ENCODE results near the gene PBX3. TPM values are rescaled to one million over a fixed set of nuclear protein-coding genes. Genes with fewer than 3 reads are reported as not detected.

The PBX3 gene
- total RNA-seq, 1 donor from 2014 or later = 37.7 TPM

DNA sequence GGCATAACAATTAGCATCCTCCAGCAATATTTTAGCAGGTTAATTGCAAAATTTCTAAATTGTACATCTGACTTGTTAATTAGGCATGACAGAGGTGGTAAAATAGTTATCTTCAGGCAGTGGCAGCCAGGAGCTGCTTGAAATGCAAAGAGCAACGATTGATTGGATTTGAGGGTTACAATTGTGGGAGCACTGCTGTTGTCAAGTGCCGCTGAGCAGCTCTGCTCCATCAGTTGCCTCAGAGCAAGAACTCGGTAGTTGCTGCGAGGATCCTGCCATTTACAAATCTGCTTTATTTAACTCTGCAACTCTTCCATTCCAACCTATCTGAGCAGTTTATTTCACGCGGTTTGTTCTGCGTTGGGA lies 12.6 kb downstream of the PBX3 start:
- TF ChIP-seq, protein P1, sequence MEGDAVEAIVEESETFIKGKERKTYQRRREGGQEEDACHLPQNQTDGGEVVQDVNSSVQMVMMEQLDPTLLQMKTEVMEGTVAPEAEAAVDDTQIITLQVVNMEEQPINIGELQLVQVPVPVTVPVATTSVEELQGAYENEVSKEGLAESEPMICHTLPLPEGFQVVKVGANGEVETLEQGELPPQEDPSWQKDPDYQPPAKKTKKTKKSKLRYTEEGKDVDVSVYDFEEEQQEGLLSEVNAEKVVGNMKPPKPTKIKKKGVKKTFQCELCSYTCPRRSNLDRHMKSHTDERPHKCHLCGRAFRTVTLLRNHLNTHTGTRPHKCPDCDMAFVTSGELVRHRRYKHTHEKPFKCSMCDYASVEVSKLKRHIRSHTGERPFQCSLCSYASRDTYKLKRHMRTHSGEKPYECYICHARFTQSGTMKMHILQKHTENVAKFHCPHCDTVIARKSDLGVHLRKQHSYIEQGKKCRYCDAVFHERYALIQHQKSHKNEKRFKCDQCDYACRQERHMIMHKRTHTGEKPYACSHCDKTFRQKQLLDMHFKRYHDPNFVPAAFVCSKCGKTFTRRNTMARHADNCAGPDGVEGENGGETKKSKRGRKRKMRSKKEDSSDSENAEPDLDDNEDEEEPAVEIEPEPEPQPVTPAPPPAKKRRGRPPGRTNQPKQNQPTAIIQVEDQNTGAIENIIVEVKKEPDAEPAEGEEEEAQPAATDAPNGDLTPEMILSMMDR (IDR thresholded peaks at IDR 0.05; ENCODE audit: unreplicated experiment) = no peak
- H3K4me1 Mint-ChIP-seq (ENCODE audit: low read depth) = peaks cover 54% of the 10 kb centered on the region
- H3K4me3 Mint-ChIP-seq (ENCODE audit: low read depth) = peak overlapping the region; percentile 43
- no peaks in the 10 kb centered on the region for H3K9me3 Mint-ChIP-seq (ENCODE audit: low read depth)
- H3K36me3 Mint-ChIP-seq (ENCODE audit: insufficient read depth) = no peaks in the 10 kb centered on the region
- H3K27me3 Mint-ChIP-seq = no peaks in the 10 kb centered on the region
- DNase-seq (ENCODE audit: low spot score, unreplicated experiment) = no peak
- no peak overlapping the region for H3K27ac Mint-ChIP-seq

DNA sequence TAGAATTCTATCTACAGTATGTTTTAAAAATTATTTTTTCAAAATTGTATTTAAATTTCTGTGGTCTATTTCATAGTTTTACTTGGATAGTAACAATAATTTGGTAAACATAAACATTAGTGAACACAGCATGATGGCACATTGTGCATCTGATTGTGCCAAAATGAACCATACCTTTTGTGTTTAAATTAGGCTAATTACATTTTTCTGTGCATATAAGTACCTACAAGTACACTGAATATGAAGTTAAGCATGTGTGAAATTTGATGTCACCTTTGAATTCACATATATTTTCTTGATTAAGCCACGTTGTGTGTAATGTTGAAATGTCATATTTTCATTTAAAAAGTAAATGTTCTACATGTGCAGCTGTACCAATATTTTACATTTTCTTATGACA lies 13.4 kb downstream of the PBX3 start:
- Mint-ChIP-seq H3K4me3 (ENCODE audit: low read depth) (no peak overlapping the region), H3K36me3 (ENCODE audit: insufficient read depth) (no peaks in the 10 kb centered on the region), H3K27me3 (no peaks in the 10 kb centered on the region), H3K4me1 (ENCODE audit: low read depth) (peaks cover 51% of the 10 kb centered on the region), H3K9me3 (ENCODE audit: low read depth) (no peaks in the 10 kb centered on the region), H3K27ac (no peak overlapping the region)
- TF ChIP-seq, protein P1 (IDR thresholded peaks at IDR 0.05; ENCODE audit: unreplicated experiment) = no peak
- no peak for DNase-seq (ENCODE audit: low spot score, unreplicated experiment)

DNA sequence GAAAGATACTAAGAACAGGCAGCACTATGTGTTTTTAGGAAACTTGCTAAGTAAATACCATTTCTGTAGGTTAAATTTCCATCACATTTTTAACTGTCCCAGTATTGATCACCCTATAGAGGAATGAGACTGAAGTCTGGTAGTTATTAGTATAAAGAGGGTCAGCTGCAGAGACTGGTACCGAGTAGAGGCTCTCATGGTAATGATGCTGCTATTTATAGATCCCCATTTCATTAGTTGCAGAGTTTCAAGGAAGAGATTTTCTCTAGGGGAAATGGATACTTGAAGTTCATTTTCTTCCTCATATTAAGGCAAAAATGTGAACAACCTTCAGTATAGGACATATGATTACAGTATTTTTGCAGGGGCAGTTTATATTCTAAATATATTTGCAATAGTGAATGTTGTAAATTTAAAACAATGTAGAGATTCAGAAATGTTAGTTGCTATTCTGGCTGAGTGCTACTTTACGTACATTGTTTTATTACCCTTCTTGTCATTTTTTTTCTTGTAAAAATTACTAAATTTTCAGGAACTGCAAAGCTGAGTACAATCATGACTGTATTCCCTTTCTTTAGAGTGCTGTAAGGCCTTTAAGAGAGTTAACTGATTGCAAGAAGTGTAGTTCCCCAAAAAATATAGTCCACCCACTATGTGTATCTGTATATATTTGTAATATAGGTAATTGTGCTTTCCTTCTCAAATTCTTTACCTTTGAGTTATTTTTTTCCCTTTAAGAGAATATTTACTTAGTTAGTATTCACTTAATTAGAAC lies 14.7 kb downstream of the PBX3 start:
- Mint-ChIP-seq H3K27ac (no peak overlapping the region), H3K9me3 (ENCODE audit: low read depth) (no peaks in the 10 kb centered on the region), H3K4me1 (ENCODE audit: low read depth) (peaks cover 46% of the 10 kb centered on the region), H3K4me3 (ENCODE audit: low read depth) (no peak overlapping the region), H3K36me3 (ENCODE audit: insufficient read depth) (no peaks in the 10 kb centered on the region), H3K27me3 (no peaks in the 10 kb centered on the region)
- TF ChIP-seq, protein P1 (IDR thresholded peaks at IDR 0.05; ENCODE audit: unreplicated experiment) = no peak
- DNase-seq (ENCODE audit: low spot score, unreplicated experiment) = no peak

DNA sequence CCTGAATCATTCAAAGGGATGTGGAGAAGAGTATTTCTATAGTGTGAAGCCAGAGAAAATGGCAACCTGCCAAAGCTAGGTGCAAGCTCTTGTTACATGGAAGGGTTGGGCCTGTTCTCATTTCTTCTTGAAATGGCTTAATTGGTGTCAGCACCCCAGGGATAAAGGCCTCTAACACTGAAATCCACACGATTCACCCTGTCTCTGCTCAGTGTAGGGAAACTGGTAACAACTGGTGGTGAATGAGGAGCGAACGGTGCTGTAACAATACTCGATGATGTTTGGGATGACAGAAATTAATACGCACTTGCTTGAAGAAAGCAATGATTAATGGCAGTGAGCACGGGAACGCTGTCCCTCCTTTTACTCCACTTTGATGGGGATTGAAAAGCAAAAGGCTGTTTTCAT lies 16.2 kb downstream of the PBX3 start:
- Mint-ChIP-seq H3K4me3 (ENCODE audit: low read depth) (no peak overlapping the region), H3K4me1 (ENCODE audit: low read depth) (peaks cover 41% of the 10 kb centered on the region), H3K36me3 (ENCODE audit: insufficient read depth) (no peaks in the 10 kb centered on the region), H3K9me3 (ENCODE audit: low read depth) (peaks cover under 1% of the 10 kb centered on the region), H3K27me3 (no peaks in the 10 kb centered on the region), H3K27ac (no peak overlapping the region)
- TF ChIP-seq, protein P1 (IDR thresholded peaks at IDR 0.05; ENCODE audit: unreplicated experiment) = no peak
- no peak for DNase-seq (ENCODE audit: low spot score, unreplicated experiment)

DNA sequence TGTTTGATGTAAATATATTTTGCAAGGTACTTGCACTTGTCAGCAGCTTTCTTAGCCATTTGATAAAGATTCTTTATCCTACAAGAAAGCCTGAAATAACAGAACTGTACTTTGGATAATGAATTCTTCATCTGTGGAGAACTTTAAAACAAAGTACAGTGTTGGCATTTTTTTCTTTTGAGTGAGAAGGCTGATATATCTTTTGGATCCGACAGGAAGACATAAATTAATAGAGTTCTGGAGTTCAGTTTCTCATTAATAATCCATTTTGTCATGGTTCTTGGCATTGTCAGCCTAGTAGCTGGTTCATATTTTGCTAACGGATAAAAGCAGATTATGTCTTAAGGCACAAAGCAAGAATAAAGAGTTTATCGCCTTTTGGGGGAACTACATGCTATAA lies 17.0 kb downstream of the PBX3 start:
- TF ChIP-seq, protein P1 (IDR thresholded peaks at IDR 0.05; ENCODE audit: unreplicated experiment) = no peak
- Mint-ChIP-seq H3K27ac (no peak overlapping the region), H3K4me3 (ENCODE audit: low read depth) (no peak overlapping the region), H3K9me3 (ENCODE audit: low read depth) (peaks cover 3% of the 10 kb centered on the region), H3K36me3 (ENCODE audit: insufficient read depth) (peaks cover 2% of the 10 kb centered on the region), H3K27me3 (no peaks in the 10 kb centered on the region), H3K4me1 (ENCODE audit: low read depth) (peaks cover 35% of the 10 kb centered on the region)
- no peak for DNase-seq (ENCODE audit: low spot score, unreplicated experiment)

Data from progenitor cell of endocrine pancreas (in vitro differentiated cells).